OCI-M1 (cell line): Measurements from ENCODE around the gene IDH3B.

ENCODE experiments used
- DNase-seq: peaks from one replicate; lab custom pipeline; 2025; lab: John Stamatoyannopoulos, UW

IDH3B gene

GRCh38 chr20:2618815-2619214 lies 45.2 kb downstream of the IDH3B start:
- no peak for DNase-seq

GRCh38 chr20:2617099-2617714 lies 46.8 kb downstream of the IDH3B start:
- DNase-seq, result no peak

GRCh38 chr20:2616634-2617033 lies 47.4 kb downstream of the IDH3B start:
- DNase-seq, result no peak

- DNase-seq, result no peak
These were observed 51.9 kb downstream of the IDH3B start for GRCh38 chr20:2612073-2612472.

DNA sequence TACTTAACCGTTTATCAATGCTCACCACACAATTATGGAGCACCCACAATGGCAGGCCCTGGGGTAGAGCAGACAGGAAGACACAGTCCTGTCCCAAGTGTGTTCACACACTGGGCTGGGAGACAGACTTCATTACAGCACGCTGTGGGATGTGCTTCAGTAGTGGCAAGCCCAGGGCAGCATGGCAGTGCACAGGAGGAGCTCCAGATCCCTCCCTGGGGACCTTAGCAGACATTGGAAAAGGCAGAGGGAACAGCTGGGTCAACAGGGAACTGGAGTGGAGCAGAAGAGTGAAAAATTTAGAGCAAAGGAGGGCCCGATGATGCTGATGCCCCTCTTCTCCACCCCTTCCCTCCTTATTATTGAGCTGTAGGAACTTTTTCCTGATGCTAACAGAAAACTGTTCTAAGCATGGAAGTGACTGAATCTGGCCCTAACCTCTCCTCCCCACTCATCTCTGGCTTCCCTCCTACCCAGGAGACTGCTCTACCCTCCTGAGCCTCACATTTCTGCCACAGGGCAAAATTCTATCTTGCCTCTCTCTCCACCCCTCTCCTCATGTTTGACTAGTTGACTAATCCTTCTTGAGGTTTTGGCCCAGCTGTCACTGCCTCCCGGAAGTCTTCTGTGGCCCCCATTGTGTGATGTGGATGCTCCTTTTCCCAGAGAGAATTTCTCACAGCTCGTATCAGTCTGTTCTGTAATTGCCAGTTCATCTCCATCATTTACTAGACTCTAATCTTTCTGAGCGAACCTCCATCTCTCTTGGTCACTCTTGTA lies 52.9 kb downstream of the IDH3B start:
- DNase-seq, result no peak

- no peak for DNase-seq
These were observed 53.7 kb downstream of the IDH3B start for GRCh38 chr20:2610326-2610725.
